Right lobe of liver (tissue), 4 donors: ENCODE data around the gene POPDC2.

Experiments
- POLR2A ChIP-seq: fragments of 450-650 bp; IDR thresholded peaks from one replicate; pipeline ENCODE4 v1.6.1; 2017; ENCODE audit warnings: antibody characterized with exemption, mild to moderate bottlenecking
- TF ChIP-seq, protein P1 (sequence below), 4 donors: fragments of 200-600 bp in 3 of 4; fragments of 450-650 bp in 1 of 4; IDR thresholded peaks; one replicate each; pipeline versions ENCODE4 v1.5.1 to v1.8.0; 2016 to 2022; ENCODE audit warnings: antibody characterized with exemption in 4 of 4, mild to moderate bottlenecking in 2 of 4
- donor health status: DM: no; HTN: no; CAD: no.
- donor health status: DM: no; HTN: no; CAD: no.
- donor health status: DM: no; HTN: yes; CAD: no.

DNA sequence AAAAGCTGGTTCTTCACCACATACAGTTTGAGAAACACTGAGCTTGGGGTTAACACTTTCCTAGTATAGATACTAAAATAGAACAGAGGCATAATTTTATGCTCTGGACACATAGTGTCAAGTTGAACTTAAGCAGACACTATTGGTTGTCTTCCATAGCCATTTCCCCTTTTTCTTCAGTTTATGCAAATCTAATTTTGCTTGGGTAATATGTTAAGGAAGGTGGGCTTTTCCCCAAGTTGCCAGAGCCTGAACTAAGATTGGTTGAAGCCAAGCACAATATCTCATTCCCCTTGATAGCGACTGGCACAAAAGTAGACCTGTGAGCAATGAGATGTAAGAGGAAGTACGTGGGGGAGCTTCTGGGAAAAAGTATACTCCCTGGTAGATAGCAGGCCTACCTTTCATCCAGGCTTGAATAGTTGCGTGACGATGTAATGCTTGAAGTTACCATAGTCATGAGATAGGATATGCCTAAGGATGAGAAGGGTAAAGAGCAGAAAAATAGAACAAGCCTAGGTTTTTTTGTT lies 4.5 kb upstream of the POPDC2 start:
- no peak for TF ChIP-seq POLR2A
- TF ChIP-seq, protein P1, sequence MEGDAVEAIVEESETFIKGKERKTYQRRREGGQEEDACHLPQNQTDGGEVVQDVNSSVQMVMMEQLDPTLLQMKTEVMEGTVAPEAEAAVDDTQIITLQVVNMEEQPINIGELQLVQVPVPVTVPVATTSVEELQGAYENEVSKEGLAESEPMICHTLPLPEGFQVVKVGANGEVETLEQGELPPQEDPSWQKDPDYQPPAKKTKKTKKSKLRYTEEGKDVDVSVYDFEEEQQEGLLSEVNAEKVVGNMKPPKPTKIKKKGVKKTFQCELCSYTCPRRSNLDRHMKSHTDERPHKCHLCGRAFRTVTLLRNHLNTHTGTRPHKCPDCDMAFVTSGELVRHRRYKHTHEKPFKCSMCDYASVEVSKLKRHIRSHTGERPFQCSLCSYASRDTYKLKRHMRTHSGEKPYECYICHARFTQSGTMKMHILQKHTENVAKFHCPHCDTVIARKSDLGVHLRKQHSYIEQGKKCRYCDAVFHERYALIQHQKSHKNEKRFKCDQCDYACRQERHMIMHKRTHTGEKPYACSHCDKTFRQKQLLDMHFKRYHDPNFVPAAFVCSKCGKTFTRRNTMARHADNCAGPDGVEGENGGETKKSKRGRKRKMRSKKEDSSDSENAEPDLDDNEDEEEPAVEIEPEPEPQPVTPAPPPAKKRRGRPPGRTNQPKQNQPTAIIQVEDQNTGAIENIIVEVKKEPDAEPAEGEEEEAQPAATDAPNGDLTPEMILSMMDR (IDR thresholded peaks at IDR 0.05): no peak
